Prostate gland (tissue), 2 donors: ENCODE data around the gene FLVCR2.

Source experiments
- CTCF ChIP-seq, 4 experiments: fragments of 200-600 bp in 2 of 4; fragments of 450-650 bp in 2 of 4; sonication (generic) in 2 of 4; IDR thresholded peaks; 1 replicate in 3 of 4; 2 replicates in 1 of 4; pipeline ENCODE4 v1.5.1; 2016 to 2019; ENCODE audit warnings: antibody characterized with exemption in 4 of 4, mild to moderate bottlenecking in 2 of 4, moderate library complexity in 2 of 4
- POLR2A ChIP-seq: fragments of 450-650 bp; IDR thresholded peaks from one replicate; pipeline ENCODE4 v1.6.1; 2016; ENCODE audit warnings: antibody characterized with exemption, mild to moderate bottlenecking

DNA sequence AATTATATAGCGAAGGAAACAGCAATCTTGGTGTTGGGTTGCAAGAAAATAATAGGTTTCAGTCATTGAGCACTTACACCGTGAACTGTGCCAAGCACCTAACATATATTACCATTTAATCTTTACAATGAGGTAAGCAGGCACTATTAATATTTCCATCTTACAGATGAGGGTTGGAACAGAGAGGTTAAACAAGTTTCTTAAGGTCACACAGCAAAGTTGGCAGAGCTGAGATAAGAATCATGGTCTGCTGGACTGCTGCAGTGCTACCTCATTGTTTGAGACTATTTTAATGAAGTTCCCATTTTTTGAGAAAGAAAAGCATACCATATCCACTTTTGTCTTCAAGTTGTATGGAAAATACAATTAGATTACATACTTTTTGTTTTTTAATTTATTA lies 80.5 kb downstream of the FLVCR2 start:
- no peak for TF ChIP-seq CTCF (IDR thresholded peaks at IDR 0.05)
- TF ChIP-seq POLR2A: no peak
